ENCODE measurements around the gene IGFLR1.

The IGFLR1 gene

GRCh38 chr19:35732540-35733179 is 9.6 kb downstream of the IGFLR1 start:
- TF ChIP-seq GATA3 (IDR thresholded peaks at IDR 0.05; ENCODE audit: low read depth, low read length) (no peak), GATA2 (IDR thresholded peaks at IDR 0.05; ENCODE audit: low read depth, low read length) (no peak)

- no peak for TF ChIP-seq GATA3 (IDR thresholded peaks at IDR 0.05; ENCODE audit: low read depth, low read length)
- no peak for TF ChIP-seq GATA2 (IDR thresholded peaks at IDR 0.05; ENCODE audit: low read depth, low read length)
Measured at GRCh38 chr19:35731779-35732405, 10.4 kb downstream of the IGFLR1 start.

- TF ChIP-seq GATA3 (IDR thresholded peaks at IDR 0.05; ENCODE audit: low read depth, low read length) (no peak), GATA2 (IDR thresholded peaks at IDR 0.05; ENCODE audit: low read depth, low read length) (no peak)
Measured at GRCh38 chr19:35731353-35731752, 10.9 kb downstream of the IGFLR1 start.

GRCh38 chr19:35730326-35730725 is 11.9 kb downstream of the IGFLR1 start:
- no peak for TF ChIP-seq GATA2 (IDR thresholded peaks at IDR 0.05; ENCODE audit: low read depth, low read length)
- no peak for TF ChIP-seq GATA3 (IDR thresholded peaks at IDR 0.05; ENCODE audit: low read depth, low read length)

- TF ChIP-seq GATA3 (IDR thresholded peaks at IDR 0.05; ENCODE audit: low read depth, low read length) (no peak), GATA2 (IDR thresholded peaks at IDR 0.05; ENCODE audit: low read depth, low read length) (no peak)
Measured at GRCh38 chr19:35729763-35730162, 12.5 kb downstream of the IGFLR1 start.

- TF ChIP-seq GATA3 (IDR thresholded peaks at IDR 0.05; ENCODE audit: low read depth, low read length) (no peak), GATA2 (IDR thresholded peaks at IDR 0.05; ENCODE audit: low read depth, low read length) (no peak)
Measured at GRCh38 chr19:35729021-35729420, 13.2 kb downstream of the IGFLR1 start.

GRCh38 chr19:35727956-35728706 is 14.1 kb downstream of the IGFLR1 start:
- TF ChIP-seq GATA2 (IDR thresholded peaks at IDR 0.05; ENCODE audit: low read depth, low read length) = no peak
- TF ChIP-seq GATA3 (IDR thresholded peaks at IDR 0.05; ENCODE audit: low read depth, low read length) = no peak

- TF ChIP-seq GATA3 (IDR thresholded peaks at IDR 0.05; ENCODE audit: low read depth, low read length) (no peak), GATA2 (IDR thresholded peaks at IDR 0.05; ENCODE audit: low read depth, low read length) (no peak)
Measured at GRCh38 chr19:35727053-35727955, 14.9 kb downstream of the IGFLR1 start.

- TF ChIP-seq GATA2 (IDR thresholded peaks at IDR 0.05; ENCODE audit: low read depth, low read length) (no peak), GATA3 (IDR thresholded peaks at IDR 0.05; ENCODE audit: low read depth, low read length) (no peak)
Measured at GRCh38 chr19:35725216-35725861, 16.9 kb downstream of the IGFLR1 start.

- TF ChIP-seq GATA2 (IDR thresholded peaks at IDR 0.05; ENCODE audit: low read depth, low read length) = no peak
- TF ChIP-seq GATA3 (IDR thresholded peaks at IDR 0.05; ENCODE audit: low read depth, low read length) = no peak
Measured at GRCh38 chr19:35724560-35724959, 17.7 kb downstream of the IGFLR1 start.

- TF ChIP-seq GATA3 (IDR thresholded peaks at IDR 0.05; ENCODE audit: low read depth, low read length) = no peak
- TF ChIP-seq GATA2 (IDR thresholded peaks at IDR 0.05; ENCODE audit: low read depth, low read length) = no peak
Measured at GRCh38 chr19:35723671-35724070, 18.6 kb downstream of the IGFLR1 start.

GRCh38 chr19:35722897-35723296 is 19.4 kb downstream of the IGFLR1 start:
- TF ChIP-seq GATA3 (IDR thresholded peaks at IDR 0.05; ENCODE audit: low read depth, low read length) = no peak
- TF ChIP-seq GATA2 (IDR thresholded peaks at IDR 0.05; ENCODE audit: low read depth, low read length) = no peak

- no peak for TF ChIP-seq GATA2 (IDR thresholded peaks at IDR 0.05; ENCODE audit: low read depth, low read length)
- TF ChIP-seq GATA3 (IDR thresholded peaks at IDR 0.05; ENCODE audit: low read depth, low read length) = no peak
Measured at GRCh38 chr19:35722461-35722860, 19.8 kb downstream of the IGFLR1 start.
